IMR-90 (cell line): ENCODE results near the gene CD5L. TPM values are rescaled to one million over a fixed set of nuclear protein-coding genes. Genes with fewer than 3 reads are reported as not detected.

Source experiments
- ATAC-seq: fragments of 200-7000 bp; cut with Tn5 transposase; 2 replicates; pipeline ENCODE4 v1.9.1; 2020; ENCODE audit warnings: low read depth, mild to moderate bottlenecking, moderate library complexity
- BruUV-seq: library from RNA; stranded (reverse); fragments of 400-500 nt; replicated peaks from 2 replicates; lab custom pipeline; 2021; lab: Mats Ljungman, UMichigan
- CTCF ChIA-PET: fragments of 300-600 bp; formaldehyde crosslinking; extraction: SDS; loops from one replicate; lab custom pipeline; 2021; ENCODE audit warnings: antibody characterized with exemption; lab: Yijun Ruan, JAX
- POLR2A ChIA-PET: fragments of 300-600 bp; sonication (Branson Sonifier 250); formaldehyde crosslinking; loops from one replicate; lab custom pipeline; 2022; ENCODE audit warnings: antibody characterized with exemption; ENCODE audit not compliant: unreplicated experiment; lab: Charles Lee
- DNase-seq: peaks from one replicate; pipeline ENCODE4 v3.0.0; 2013
- H2AFZ ChIP-seq: replicated peaks from 2 replicates; pipeline ENCODE3; 2013; ENCODE audit warnings: low read length, mild to moderate bottlenecking; ENCODE audit not compliant: poor library complexity
- H2AK5ac ChIP-seq: 2 replicates; pipeline ENCODE4 v1.6.1; 2013; ENCODE audit warnings: low read depth, low read length, inconsistent platforms
- H2AK9ac ChIP-seq: replicated peaks from 2 replicates; pipeline ENCODE3; 2013; ENCODE audit warnings: mild to moderate bottlenecking, low read depth, low read length, moderate library complexity; ENCODE audit not compliant: poor library complexity
- H2BK120ac ChIP-seq: 2 replicates; pipeline ENCODE4 v1.6.1; 2013; ENCODE audit warnings: low read depth, low read length, inconsistent platforms
- H2BK15ac ChIP-seq: 3 replicates; pipeline ENCODE4 v1.6.1; 2013; ENCODE audit warnings: low read depth, low read length, inconsistent platforms
- H2BK20ac ChIP-seq: 2 replicates; pipeline ENCODE4 v1.6.1; 2013; ENCODE audit warnings: low read depth, mild to moderate bottlenecking, inconsistent platforms, low read length, moderate library complexity
- H2BK5ac ChIP-seq: 2 replicates; pipeline ENCODE4 v1.6.1; 2013; ENCODE audit warnings: mild to moderate bottlenecking, low read depth, low read length, inconsistent platforms; ENCODE audit not compliant: poor library complexity, severe bottlenecking
- H3K14ac ChIP-seq: replicated peaks from 2 replicates; pipeline ENCODE4 v1.6.1; 2013; ENCODE audit warnings: low read depth, low read length, inconsistent platforms
- H3K18ac ChIP-seq: 2 replicates; pipeline ENCODE4 v1.6.1; 2013; ENCODE audit warnings: low read depth, low read length, control low read depth
- H3K23ac ChIP-seq: 2 replicates; pipeline ENCODE4 v1.6.1; 2013; ENCODE audit warnings: low read depth, low read length, inconsistent platforms
- H3K27ac ChIP-seq: 2 replicates; pipeline ENCODE4 v1.5.1; 2013; ENCODE audit warnings: mild to moderate bottlenecking, control low read depth, low read length; ENCODE audit not compliant: insufficient read depth
- H3K27me3 ChIP-seq: 2 replicates; pipeline ENCODE4 v1.6.1; 2013; ENCODE audit warnings: low read length; ENCODE audit not compliant: control insufficient read depth, insufficient read depth
- H3K36me3 ChIP-seq: 2 replicates; pipeline ENCODE4 v1.6.1; 2013; ENCODE audit warnings: low read length, mixed read lengths; ENCODE audit not compliant: control insufficient read depth, insufficient read depth
- H3K4ac ChIP-seq: 2 replicates; pipeline ENCODE4 v1.6.1; 2013; ENCODE audit warnings: low read depth, low read length, inconsistent platforms
- H3K4me1 ChIP-seq: 2 replicates; pipeline ENCODE4 v1.6.1; 2013; ENCODE audit warnings: low read length, mixed read lengths; ENCODE audit not compliant: control insufficient read depth, insufficient read depth
- H3K4me2 ChIP-seq: 2 replicates; pipeline ENCODE4 v1.6.1; 2013; ENCODE audit warnings: low read depth, mild to moderate bottlenecking, control low read depth, low read length, moderate library complexity
- H3K4me3 ChIP-seq: 2 replicates; pipeline ENCODE4 v1.5.1; 2013; ENCODE audit warnings: low read depth, mild to moderate bottlenecking, control low read depth, low read length, moderate library complexity; ENCODE audit not compliant: insufficient read depth
- H3K56ac ChIP-seq: 2 replicates; pipeline ENCODE4 v1.6.1; 2013; ENCODE audit warnings: low read length, inconsistent platforms; ENCODE audit not compliant: insufficient read depth; ENCODE audit errors: extremely low read depth
- H3K79me1 ChIP-seq, 2 experiments: 2 replicates each; pipeline ENCODE4 v1.6.1; 2013; ENCODE audit warnings: low read length in 2 of 2, inconsistent platforms in 1 of 2, low read depth in 1 of 2
- H3K9ac ChIP-seq: 2 replicates; pipeline ENCODE4 v1.6.1; 2013; ENCODE audit warnings: low read depth, low read length, control low read depth
- H3K9me1 ChIP-seq: 2 replicates; pipeline ENCODE4 v1.6.1; 2013; ENCODE audit warnings: low read length, inconsistent platforms; ENCODE audit not compliant: insufficient read depth
- H3K9me3 ChIP-seq: 2 replicates; pipeline ENCODE4 v1.6.1; 2013; ENCODE audit warnings: low read length; ENCODE audit not compliant: control insufficient read depth, insufficient read depth
- H4K20me1 ChIP-seq: 2 replicates; pipeline ENCODE4 v1.6.1; 2013; ENCODE audit warnings: low read length, inconsistent platforms; ENCODE audit not compliant: insufficient read depth
- H4K5ac ChIP-seq: 2 replicates; pipeline ENCODE4 v1.6.1; 2013; ENCODE audit warnings: mild to moderate bottlenecking, low read depth, low read length, control low read depth
- H4K8ac ChIP-seq, 2 experiments: 2 replicates each; pipeline ENCODE4 v1.6.1; 2013; ENCODE audit warnings: low read depth in 2 of 2, low read length in 2 of 2, control low read depth in 1 of 2, inconsistent platforms in 1 of 2
- H4K91ac ChIP-seq: 2 replicates; pipeline ENCODE4 v1.6.1; 2013; ENCODE audit warnings: low read depth, low read length, inconsistent platforms; ENCODE audit not compliant: insufficient read depth
- BHLHE40 ChIP-seq: fragments of 150-350 bp; IDR thresholded peaks from 2 replicates; pipeline ENCODE4 v1.6.1; 2016; ENCODE audit warnings: mild to moderate bottlenecking, low read depth, low read length
- CEBPB ChIP-seq: IDR thresholded peaks from 2 replicates; pipeline ENCODE4 v1.6.1; 2012; ENCODE audit warnings: low read depth, low read length, improper control_type of control experiment
- FOS ChIP-seq: fragments of 150-350 bp; IDR thresholded peaks from 2 replicates; pipeline ENCODE4 v1.6.1; 2016; ENCODE audit warnings: low read depth, low read length
- MAFK ChIP-seq: IDR thresholded peaks from 2 replicates; pipeline ENCODE4 v1.6.1; 2012; ENCODE audit warnings: low read depth, low read length, improper control_type of control experiment
- MAZ ChIP-seq: IDR thresholded peaks from 2 replicates; pipeline ENCODE4 v1.6.1; 2012; ENCODE audit warnings: low read depth, mild to moderate bottlenecking, low read length, improper control_type of control experiment, moderate library complexity, borderline replicate concordance
- MXI1 ChIP-seq: IDR thresholded peaks from 2 replicates; pipeline ENCODE4 v1.6.1; 2012; ENCODE audit warnings: low read depth, mild to moderate bottlenecking, low read length, moderate library complexity, borderline replicate concordance
- RCOR1 ChIP-seq: IDR thresholded peaks from 2 replicates; pipeline ENCODE4 v1.6.1; 2012; ENCODE audit warnings: mild to moderate bottlenecking, low read length, improper control_type of control experiment; ENCODE audit not compliant: insufficient replicate concordance
- SMC3 ChIP-seq: fragments of 150-350 bp; IDR thresholded peaks from 2 replicates; pipeline ENCODE4 v1.6.1; 2016; ENCODE audit warnings: low read depth, mild to moderate bottlenecking, antibody characterized with exemption, low read length, moderate library complexity
- WGBS, 2 experiments: methylation state at CpG; one replicate each; pipeline versions ENCODE4 v1.1.5 to v1.1.7; 2013; ENCODE audit warnings: missing lambda C conversion rate in 2 of 2; ENCODE audit not compliant: insufficient read length in 1 of 2; ENCODE audit errors: extremely low coverage in 2 of 2; 5-methylcytosine and 5-hydroxymethylcytosine counted together
- dilution Hi-C: fragments of 300-500 bp; cut with HindIII; formaldehyde crosslinking; loops from one replicate; pipeline ENCODE4 v1.14.3; 2018; ENCODE audit warnings: low sequenced_read_pairs; ENCODE audit not compliant: unreplicated experiment
- in situ Hi-C: fragments of 300-500 bp; cut with MboI; formaldehyde crosslinking; loops from 3 replicates; pipeline ENCODE4 v1.14.3; 2019; ENCODE audit warnings: low sequenced_read_pairs, inconsistent platforms, mixed read lengths
- intact Hi-C: fragments of 100-400 bp; cut with micrococcal nuclease; formaldehyde crosslinking; loops from 2 replicates; pipeline ENCODE4 v1.10.0; 2022
- polyA plus RNA-seq, 3 experiments: library from polyadenylated mRNA; depleted of rRNA; stranded (reverse); fragments of >200 nt; gene quantifications; 2 replicates each; pipeline ENCODE4 v1.2.3, GENCODE V29; 2012; ENCODE audit warnings: low replicate concordance in 1 of 3
- total RNA-seq: library from RNA; depleted of rRNA; stranded (reverse); fragments of >200 nt; gene quantifications from 2 replicates; pipeline ENCODE4 v1.2.3, GENCODE V29; 2012
- TF ChIP-seq, protein P1 (sequence below): conservative IDR thresholded peaks from 2 replicates; pipeline ENCODE4 v1.5.1; 2012; ENCODE audit warnings: mild to moderate bottlenecking, low read depth, low read length, improper control_type of control experiment
- TF ChIP-seq, protein P2 (sequence below): fragments of 150-350 bp; IDR thresholded peaks from 2 replicates; pipeline ENCODE4 v1.6.1; 2016; ENCODE audit warnings: low read depth, mild to moderate bottlenecking, low read length, moderate library complexity, borderline replicate concordance
- TF ChIP-seq, protein P3 (sequence below): fragments of 150-350 bp; IDR thresholded peaks from 2 replicates; pipeline ENCODE4 v1.6.1; 2017; ENCODE audit warnings: mild to moderate bottlenecking, antibody characterized with exemption, low read length, low read depth

CD5L gene
- total and polyA plus RNA-seq, 2 of the 4 experiments (the other 2 are of a cell fraction) = not detected

DNA sequence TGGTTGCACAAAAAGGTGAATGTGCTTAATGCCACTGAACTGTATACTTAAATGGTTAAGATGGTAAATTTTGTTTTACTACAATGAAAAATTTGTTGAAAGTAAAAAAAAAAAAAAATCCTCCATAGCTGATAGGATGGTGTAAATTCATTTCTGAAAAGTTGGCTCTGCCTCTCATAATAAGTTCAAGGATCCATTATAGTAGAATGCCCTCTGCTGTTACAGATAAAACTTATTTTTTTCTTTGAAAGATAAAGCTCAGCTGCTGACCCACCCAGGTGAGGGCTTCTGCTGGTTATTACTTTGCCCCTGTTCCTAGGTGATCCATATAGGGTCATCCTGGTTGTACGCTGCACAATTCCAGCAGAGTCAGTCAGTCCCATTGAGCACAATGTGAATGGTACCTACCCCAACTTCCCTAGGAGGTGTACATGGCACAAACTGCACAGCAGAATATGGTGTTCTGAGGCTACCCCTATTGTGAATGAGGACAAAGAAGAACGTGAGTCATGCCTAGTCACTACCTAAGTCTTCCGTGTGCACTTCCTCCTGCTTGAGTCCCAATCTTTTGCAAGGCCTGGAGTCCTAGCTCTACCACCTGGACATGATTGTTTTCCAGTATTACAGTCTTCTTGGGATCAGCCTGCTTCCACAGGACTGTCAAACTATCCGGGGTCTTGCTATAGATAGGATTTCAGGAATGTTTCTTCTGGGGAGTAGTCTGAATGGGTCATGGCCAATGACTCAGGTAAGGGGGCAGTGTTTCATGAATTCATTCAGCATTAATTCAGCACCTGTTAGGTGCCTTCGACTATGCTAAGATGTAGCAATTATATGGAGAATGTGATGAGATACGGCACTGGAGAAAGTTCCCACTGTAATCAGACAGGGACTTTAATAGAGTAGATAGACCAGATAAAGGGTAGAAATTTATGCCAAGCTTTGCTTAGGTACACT lies 20.8 kb upstream of the CD5L start:
- intact Hi-C loops = no loop called here
- Histone ChIP-seq H3K4me1 (no peaks in the 10 kb centered on the region), H2BK120ac (no peak overlapping the region), H2AK9ac (no peak overlapping the region), H3K36me3 (no peaks in the 10 kb centered on the region), H3K56ac (no peak overlapping the region), H3K9me3 (no peaks in the 10 kb centered on the region), H2BK5ac (no peak overlapping the region), H3K23ac (no peak overlapping the region), H2BK15ac (no peak overlapping the region), H3K14ac (no peak overlapping the region), H3K18ac (no peak overlapping the region), H3K9me1 (no peaks in the 10 kb centered on the region), H4K5ac (no peak overlapping the region), H3K4me2 (no peak overlapping the region), H3K4me3 (no peak overlapping the region), H2AFZ (no peak overlapping the region), H3K27ac (no peak overlapping the region), H3K27me3 (no peaks in the 10 kb centered on the region), H2AK5ac (no peak overlapping the region), H3K9ac (no peak overlapping the region), H4K20me1 (no peaks in the 10 kb centered on the region), H2BK20ac (no peak overlapping the region), H4K8ac (no peak overlapping the region), H3K79me1 (no peaks in the 10 kb centered on the region), H3K4ac (no peak overlapping the region), H4K91ac (no peak overlapping the region)
- ChIA-PET POLR2A (no interaction called here), CTCF (no interaction called here)
- BruUV-seq = no TSS peak
- in situ Hi-C loops = no loop called here
- dilution Hi-C loops = no loop called here
- 100% methylated on average over 1 of the region's 6 CpGs; no CpG with 5 or more reads in 1 of the 2 experiments for WGBS, 2 experiments
- DNase-seq (no peak), ATAC-seq (no peak)
- TF ChIP-seq MXI1 (no peak), MAFK (no peak), CEBPB (no peak), BHLHE40 (no peak), SMC3 (no peak), MAZ (no peak), FOS (no peak), RCOR1 (no peak)
- TF ChIP-seq, protein P1, sequence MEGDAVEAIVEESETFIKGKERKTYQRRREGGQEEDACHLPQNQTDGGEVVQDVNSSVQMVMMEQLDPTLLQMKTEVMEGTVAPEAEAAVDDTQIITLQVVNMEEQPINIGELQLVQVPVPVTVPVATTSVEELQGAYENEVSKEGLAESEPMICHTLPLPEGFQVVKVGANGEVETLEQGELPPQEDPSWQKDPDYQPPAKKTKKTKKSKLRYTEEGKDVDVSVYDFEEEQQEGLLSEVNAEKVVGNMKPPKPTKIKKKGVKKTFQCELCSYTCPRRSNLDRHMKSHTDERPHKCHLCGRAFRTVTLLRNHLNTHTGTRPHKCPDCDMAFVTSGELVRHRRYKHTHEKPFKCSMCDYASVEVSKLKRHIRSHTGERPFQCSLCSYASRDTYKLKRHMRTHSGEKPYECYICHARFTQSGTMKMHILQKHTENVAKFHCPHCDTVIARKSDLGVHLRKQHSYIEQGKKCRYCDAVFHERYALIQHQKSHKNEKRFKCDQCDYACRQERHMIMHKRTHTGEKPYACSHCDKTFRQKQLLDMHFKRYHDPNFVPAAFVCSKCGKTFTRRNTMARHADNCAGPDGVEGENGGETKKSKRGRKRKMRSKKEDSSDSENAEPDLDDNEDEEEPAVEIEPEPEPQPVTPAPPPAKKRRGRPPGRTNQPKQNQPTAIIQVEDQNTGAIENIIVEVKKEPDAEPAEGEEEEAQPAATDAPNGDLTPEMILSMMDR = no peak
- TF ChIP-seq, protein P2, sequence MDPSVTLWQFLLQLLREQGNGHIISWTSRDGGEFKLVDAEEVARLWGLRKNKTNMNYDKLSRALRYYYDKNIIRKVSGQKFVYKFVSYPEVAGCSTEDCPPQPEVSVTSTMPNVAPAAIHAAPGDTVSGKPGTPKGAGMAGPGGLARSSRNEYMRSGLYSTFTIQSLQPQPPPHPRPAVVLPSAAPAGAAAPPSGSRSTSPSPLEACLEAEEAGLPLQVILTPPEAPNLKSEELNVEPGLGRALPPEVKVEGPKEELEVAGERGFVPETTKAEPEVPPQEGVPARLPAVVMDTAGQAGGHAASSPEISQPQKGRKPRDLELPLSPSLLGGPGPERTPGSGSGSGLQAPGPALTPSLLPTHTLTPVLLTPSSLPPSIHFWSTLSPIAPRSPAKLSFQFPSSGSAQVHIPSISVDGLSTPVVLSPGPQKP = no peak
- TF ChIP-seq, protein P3, sequence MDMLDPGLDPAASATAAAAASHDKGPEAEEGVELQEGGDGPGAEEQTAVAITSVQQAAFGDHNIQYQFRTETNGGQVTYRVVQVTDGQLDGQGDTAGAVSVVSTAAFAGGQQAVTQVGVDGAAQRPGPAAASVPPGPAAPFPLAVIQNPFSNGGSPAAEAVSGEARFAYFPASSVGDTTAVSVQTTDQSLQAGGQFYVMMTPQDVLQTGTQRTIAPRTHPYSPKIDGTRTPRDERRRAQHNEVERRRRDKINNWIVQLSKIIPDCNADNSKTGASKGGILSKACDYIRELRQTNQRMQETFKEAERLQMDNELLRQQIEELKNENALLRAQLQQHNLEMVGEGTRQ = no peak
